IMR-90 (cell line): ENCODE measurements around the gene ZNF423. TPM values are rescaled to one million over a fixed set of nuclear protein-coding genes. Genes with fewer than 3 reads are reported as not detected.

Experiments used
- ATAC-seq: fragments of 200-7000 bp; cut with Tn5 transposase; 2 replicates; pipeline ENCODE4 v1.9.1; 2020; ENCODE audit warnings: low read depth, mild to moderate bottlenecking, moderate library complexity
- BruUV-seq: library from RNA; stranded (reverse); fragments of 400-500 nt; replicated peaks from 2 replicates; lab custom pipeline; 2021; lab: Mats Ljungman, UMichigan
- CTCF ChIA-PET: fragments of 300-600 bp; formaldehyde crosslinking; extraction: SDS; loops from one replicate; lab custom pipeline; 2021; ENCODE audit warnings: antibody characterized with exemption; lab: Yijun Ruan, JAX
- POLR2A ChIA-PET: fragments of 300-600 bp; sonication (Branson Sonifier 250); formaldehyde crosslinking; loops from one replicate; lab custom pipeline; 2022; ENCODE audit warnings: antibody characterized with exemption; ENCODE audit not compliant: unreplicated experiment; lab: Charles Lee
- DNase-seq: peaks from one replicate; pipeline ENCODE4 v3.0.0; 2013
- H2AFZ ChIP-seq: replicated peaks from 2 replicates; pipeline ENCODE3; 2013; ENCODE audit warnings: low read length, mild to moderate bottlenecking; ENCODE audit not compliant: poor library complexity
- H2AK5ac ChIP-seq: 2 replicates; pipeline ENCODE4 v1.6.1; 2013; ENCODE audit warnings: low read depth, low read length, inconsistent platforms
- H2AK9ac ChIP-seq: replicated peaks from 2 replicates; pipeline ENCODE3; 2013; ENCODE audit warnings: mild to moderate bottlenecking, low read depth, low read length, moderate library complexity; ENCODE audit not compliant: poor library complexity
- H2BK120ac ChIP-seq: 2 replicates; pipeline ENCODE4 v1.6.1; 2013; ENCODE audit warnings: low read depth, low read length, inconsistent platforms
- H2BK15ac ChIP-seq: 3 replicates; pipeline ENCODE4 v1.6.1; 2013; ENCODE audit warnings: low read depth, low read length, inconsistent platforms
- H2BK20ac ChIP-seq: 2 replicates; pipeline ENCODE4 v1.6.1; 2013; ENCODE audit warnings: low read depth, mild to moderate bottlenecking, inconsistent platforms, low read length, moderate library complexity
- H2BK5ac ChIP-seq: 2 replicates; pipeline ENCODE4 v1.6.1; 2013; ENCODE audit warnings: mild to moderate bottlenecking, low read depth, low read length, inconsistent platforms; ENCODE audit not compliant: poor library complexity, severe bottlenecking
- H3K14ac ChIP-seq: replicated peaks from 2 replicates; pipeline ENCODE4 v1.6.1; 2013; ENCODE audit warnings: low read depth, low read length, inconsistent platforms
- H3K18ac ChIP-seq: 2 replicates; pipeline ENCODE4 v1.6.1; 2013; ENCODE audit warnings: low read depth, low read length, control low read depth
- H3K23ac ChIP-seq: 2 replicates; pipeline ENCODE4 v1.6.1; 2013; ENCODE audit warnings: low read depth, low read length, inconsistent platforms
- H3K27ac ChIP-seq: 2 replicates; pipeline ENCODE4 v1.5.1; 2013; ENCODE audit warnings: mild to moderate bottlenecking, control low read depth, low read length; ENCODE audit not compliant: insufficient read depth
- H3K27me3 ChIP-seq: 2 replicates; pipeline ENCODE4 v1.6.1; 2013; ENCODE audit warnings: low read length; ENCODE audit not compliant: control insufficient read depth, insufficient read depth
- H3K36me3 ChIP-seq: 2 replicates; pipeline ENCODE4 v1.6.1; 2013; ENCODE audit warnings: low read length, mixed read lengths; ENCODE audit not compliant: control insufficient read depth, insufficient read depth
- H3K4ac ChIP-seq: 2 replicates; pipeline ENCODE4 v1.6.1; 2013; ENCODE audit warnings: low read depth, low read length, inconsistent platforms
- H3K4me1 ChIP-seq: 2 replicates; pipeline ENCODE4 v1.6.1; 2013; ENCODE audit warnings: low read length, mixed read lengths; ENCODE audit not compliant: control insufficient read depth, insufficient read depth
- H3K4me2 ChIP-seq: 2 replicates; pipeline ENCODE4 v1.6.1; 2013; ENCODE audit warnings: low read depth, mild to moderate bottlenecking, control low read depth, low read length, moderate library complexity
- H3K4me3 ChIP-seq: 2 replicates; pipeline ENCODE4 v1.5.1; 2013; ENCODE audit warnings: low read depth, mild to moderate bottlenecking, control low read depth, low read length, moderate library complexity; ENCODE audit not compliant: insufficient read depth
- H3K56ac ChIP-seq: 2 replicates; pipeline ENCODE4 v1.6.1; 2013; ENCODE audit warnings: low read length, inconsistent platforms; ENCODE audit not compliant: insufficient read depth; ENCODE audit errors: extremely low read depth
- H3K79me1 ChIP-seq, 2 experiments: 2 replicates each; pipeline ENCODE4 v1.6.1; 2013; ENCODE audit warnings: low read length in 2 of 2, inconsistent platforms in 1 of 2, low read depth in 1 of 2
- H3K9ac ChIP-seq: 2 replicates; pipeline ENCODE4 v1.6.1; 2013; ENCODE audit warnings: low read depth, low read length, control low read depth
- H3K9me1 ChIP-seq: 2 replicates; pipeline ENCODE4 v1.6.1; 2013; ENCODE audit warnings: low read length, inconsistent platforms; ENCODE audit not compliant: insufficient read depth
- H3K9me3 ChIP-seq: 2 replicates; pipeline ENCODE4 v1.6.1; 2013; ENCODE audit warnings: low read length; ENCODE audit not compliant: control insufficient read depth, insufficient read depth
- H4K20me1 ChIP-seq: 2 replicates; pipeline ENCODE4 v1.6.1; 2013; ENCODE audit warnings: low read length, inconsistent platforms; ENCODE audit not compliant: insufficient read depth
- H4K5ac ChIP-seq: 2 replicates; pipeline ENCODE4 v1.6.1; 2013; ENCODE audit warnings: mild to moderate bottlenecking, low read depth, low read length, control low read depth
- H4K8ac ChIP-seq, 2 experiments: 2 replicates each; pipeline ENCODE4 v1.6.1; 2013; ENCODE audit warnings: low read depth in 2 of 2, low read length in 2 of 2, control low read depth in 1 of 2, inconsistent platforms in 1 of 2
- H4K91ac ChIP-seq: 2 replicates; pipeline ENCODE4 v1.6.1; 2013; ENCODE audit warnings: low read depth, low read length, inconsistent platforms; ENCODE audit not compliant: insufficient read depth
- BHLHE40 ChIP-seq: fragments of 150-350 bp; IDR thresholded peaks from 2 replicates; pipeline ENCODE4 v1.6.1; 2016; ENCODE audit warnings: mild to moderate bottlenecking, low read depth, low read length
- CEBPB ChIP-seq: IDR thresholded peaks from 2 replicates; pipeline ENCODE4 v1.6.1; 2012; ENCODE audit warnings: low read depth, low read length, improper control_type of control experiment
- CHD1 ChIP-seq: IDR thresholded peaks from 2 replicates; pipeline ENCODE4 v1.6.1; 2012; ENCODE audit warnings: low read depth, low read length, improper control_type of control experiment
- FOS ChIP-seq: fragments of 150-350 bp; IDR thresholded peaks from 2 replicates; pipeline ENCODE4 v1.6.1; 2016; ENCODE audit warnings: low read depth, low read length
- MAFK ChIP-seq: IDR thresholded peaks from 2 replicates; pipeline ENCODE4 v1.6.1; 2012; ENCODE audit warnings: low read depth, low read length, improper control_type of control experiment
- MAZ ChIP-seq: IDR thresholded peaks from 2 replicates; pipeline ENCODE4 v1.6.1; 2012; ENCODE audit warnings: low read depth, mild to moderate bottlenecking, low read length, improper control_type of control experiment, moderate library complexity, borderline replicate concordance
- MXI1 ChIP-seq: IDR thresholded peaks from 2 replicates; pipeline ENCODE4 v1.6.1; 2012; ENCODE audit warnings: low read depth, mild to moderate bottlenecking, low read length, moderate library complexity, borderline replicate concordance
- NFE2L2 ChIP-seq: fragments of 150-350 bp; IDR thresholded peaks from 2 replicates; pipeline ENCODE4 v1.6.1; 2016; ENCODE audit warnings: low read depth, mild to moderate bottlenecking, low read length
- POLR2A ChIP-seq: IDR thresholded peaks from 2 replicates; pipeline ENCODE4 v1.6.1; 2012; ENCODE audit warnings: mild to moderate bottlenecking, low read depth, low read length
- RCOR1 ChIP-seq: IDR thresholded peaks from 2 replicates; pipeline ENCODE4 v1.6.1; 2012; ENCODE audit warnings: mild to moderate bottlenecking, low read length, improper control_type of control experiment; ENCODE audit not compliant: insufficient replicate concordance
- RFX5 ChIP-seq: IDR thresholded peaks from 2 replicates; pipeline ENCODE4 v1.8.0; 2012; ENCODE audit warnings: low read depth, mild to moderate bottlenecking, low read length, moderate library complexity
- SMC3 ChIP-seq: fragments of 150-350 bp; IDR thresholded peaks from 2 replicates; pipeline ENCODE4 v1.6.1; 2016; ENCODE audit warnings: low read depth, mild to moderate bottlenecking, antibody characterized with exemption, low read length, moderate library complexity
- WGBS, 2 experiments: methylation state at CpG; one replicate each; pipeline versions ENCODE4 v1.1.5 to v1.1.7; 2013; ENCODE audit warnings: missing lambda C conversion rate in 2 of 2; ENCODE audit not compliant: insufficient read length in 1 of 2; ENCODE audit errors: extremely low coverage in 2 of 2; 5-methylcytosine and 5-hydroxymethylcytosine counted together
- dilution Hi-C: fragments of 300-500 bp; cut with HindIII; formaldehyde crosslinking; loops from one replicate; pipeline ENCODE4 v1.14.3; 2018; ENCODE audit warnings: low sequenced_read_pairs; ENCODE audit not compliant: unreplicated experiment
- in situ Hi-C: fragments of 300-500 bp; cut with MboI; formaldehyde crosslinking; loops from 3 replicates; pipeline ENCODE4 v1.14.3; 2019; ENCODE audit warnings: low sequenced_read_pairs, inconsistent platforms, mixed read lengths
- intact Hi-C: fragments of 100-400 bp; cut with micrococcal nuclease; formaldehyde crosslinking; loops from 2 replicates; pipeline ENCODE4 v1.10.0; 2022
- polyA plus RNA-seq, 3 experiments: library from polyadenylated mRNA; depleted of rRNA; stranded (reverse); fragments of >200 nt; gene quantifications; 2 replicates each; pipeline ENCODE4 v1.2.3, GENCODE V29; 2012; ENCODE audit warnings: low replicate concordance in 1 of 3
- total RNA-seq: library from RNA; depleted of rRNA; stranded (reverse); fragments of >200 nt; gene quantifications from 2 replicates; pipeline ENCODE4 v1.2.3, GENCODE V29; 2012
- TF ChIP-seq, protein P1 (sequence below): fragments of 150-350 bp; IDR thresholded peaks from 2 replicates; pipeline ENCODE4 v1.6.1; 2017; ENCODE audit warnings: mild to moderate bottlenecking, antibody characterized with exemption, low read length, low read depth
- TF ChIP-seq, protein P2 (sequence below): fragments of 150-350 bp; IDR thresholded peaks from 2 replicates; pipeline ENCODE4 v1.6.1; 2016; ENCODE audit warnings: low read depth, mild to moderate bottlenecking, low read length, moderate library complexity, borderline replicate concordance
- TF ChIP-seq, protein P3 (sequence below): conservative IDR thresholded peaks from 2 replicates; pipeline ENCODE4 v1.5.1; 2012; ENCODE audit warnings: mild to moderate bottlenecking, low read depth, low read length, improper control_type of control experiment

The ZNF423 gene
- total and polyA plus RNA-seq, 2 of the 4 experiments (the other 2 are of a cell fraction) = under 0.01 to 0.10 TPM

DNA sequence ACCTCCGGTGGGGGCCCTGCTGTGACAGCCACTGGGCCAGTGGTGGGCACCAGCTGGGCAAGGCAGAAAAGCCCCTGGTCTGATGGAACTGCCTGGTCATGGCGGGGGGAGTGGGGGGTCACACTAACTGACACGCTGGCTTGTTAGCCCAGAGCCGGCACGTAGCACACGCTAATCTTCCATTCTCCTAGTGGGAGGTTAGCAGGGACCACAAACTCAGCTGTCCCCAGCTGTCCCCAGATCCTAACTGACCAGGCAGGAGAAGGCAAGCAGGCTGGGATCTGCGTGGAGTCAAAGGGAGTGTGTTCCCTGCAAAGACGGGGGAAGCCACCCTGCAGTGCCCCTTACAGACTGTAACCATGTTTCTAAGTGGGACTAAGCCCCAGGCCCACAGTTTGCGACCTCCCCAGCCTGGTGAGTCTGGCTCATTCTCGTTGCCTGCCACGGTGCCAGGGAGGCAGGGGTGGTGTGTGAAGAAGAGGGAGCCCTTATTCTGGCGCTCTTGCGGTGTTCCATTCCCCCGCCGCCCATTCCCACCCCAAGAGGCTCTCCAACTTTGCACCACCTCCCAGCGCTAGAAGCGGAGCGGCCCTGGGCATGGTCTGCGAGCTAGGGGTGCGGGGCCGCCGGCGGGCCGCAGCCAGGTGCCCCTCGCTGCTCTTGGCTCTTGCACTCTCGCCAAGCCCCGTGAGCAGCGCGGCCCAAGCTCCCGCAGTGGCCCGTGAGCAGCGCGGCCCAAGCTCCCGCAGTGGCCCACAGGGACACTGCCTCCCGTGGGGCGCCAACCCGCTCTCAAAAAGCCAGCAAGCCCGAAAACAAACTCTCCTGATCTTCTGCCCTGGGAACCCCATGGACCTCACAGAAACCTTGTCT is 12.1 kb upstream of the ZNF423 start:
- Histone ChIP-seq H3K4me3 (no peak overlapping the region), H3K9ac (no peak overlapping the region), H2BK20ac (no peak overlapping the region), H3K36me3 (no peaks in the 10 kb centered on the region), H3K27ac (no peak overlapping the region), H3K9me3 (no peaks in the 10 kb centered on the region), H3K18ac (no peak overlapping the region), H4K20me1 (no peaks in the 10 kb centered on the region), H3K56ac (no peak overlapping the region), H2BK15ac (no peak overlapping the region), H3K4me1 (no peaks in the 10 kb centered on the region), H4K5ac (no peak overlapping the region), H2AK5ac (no peak overlapping the region), H3K9me1 (no peaks in the 10 kb centered on the region), H4K91ac (no peak overlapping the region), H3K27me3 (peaks cover 12% of the 10 kb centered on the region; the same call in 1 of the 2 replicates), H3K4me2 (no peak overlapping the region), H2AFZ (no peak overlapping the region), H3K79me1 (no peaks in the 10 kb centered on the region), H3K14ac (no peak overlapping the region), H3K4ac (no peak overlapping the region), H2AK9ac (no peak overlapping the region), H2BK5ac (no peak overlapping the region), H2BK120ac (no peak overlapping the region), H3K23ac (no peak overlapping the region), H4K8ac (no peak overlapping the region)
- no peak for ATAC-seq
- in situ Hi-C loops (no loop called here), intact Hi-C loops (no loop called here), dilution Hi-C loops (no loop called here)
- 47% methylated on average over 3 of the region's 38 CpGs; no CpG with 5 or more reads in 1 of the 2 experiments for WGBS, 2 experiments
- DNase-seq = no peak
- BruUV-seq = no TSS peak
- ChIA-PET CTCF (interaction anchor here (1.0 kb wide), 1 partner anchor 10 kb away, joined by 3 read pairs; no protein-coding TSS in a partner anchor), POLR2A (no interaction called here)
- TF ChIP-seq POLR2A (no peak), CEBPB (no peak), MAFK (no peak), FOS (no peak), NFE2L2 (no peak), MAZ (no peak), RCOR1 (no peak), MXI1 (no peak), CHD1 (no peak), SMC3 (no peak), RFX5 (no peak), BHLHE40 (no peak)
- TF ChIP-seq, protein P1, sequence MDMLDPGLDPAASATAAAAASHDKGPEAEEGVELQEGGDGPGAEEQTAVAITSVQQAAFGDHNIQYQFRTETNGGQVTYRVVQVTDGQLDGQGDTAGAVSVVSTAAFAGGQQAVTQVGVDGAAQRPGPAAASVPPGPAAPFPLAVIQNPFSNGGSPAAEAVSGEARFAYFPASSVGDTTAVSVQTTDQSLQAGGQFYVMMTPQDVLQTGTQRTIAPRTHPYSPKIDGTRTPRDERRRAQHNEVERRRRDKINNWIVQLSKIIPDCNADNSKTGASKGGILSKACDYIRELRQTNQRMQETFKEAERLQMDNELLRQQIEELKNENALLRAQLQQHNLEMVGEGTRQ = no peak
- TF ChIP-seq, protein P2, sequence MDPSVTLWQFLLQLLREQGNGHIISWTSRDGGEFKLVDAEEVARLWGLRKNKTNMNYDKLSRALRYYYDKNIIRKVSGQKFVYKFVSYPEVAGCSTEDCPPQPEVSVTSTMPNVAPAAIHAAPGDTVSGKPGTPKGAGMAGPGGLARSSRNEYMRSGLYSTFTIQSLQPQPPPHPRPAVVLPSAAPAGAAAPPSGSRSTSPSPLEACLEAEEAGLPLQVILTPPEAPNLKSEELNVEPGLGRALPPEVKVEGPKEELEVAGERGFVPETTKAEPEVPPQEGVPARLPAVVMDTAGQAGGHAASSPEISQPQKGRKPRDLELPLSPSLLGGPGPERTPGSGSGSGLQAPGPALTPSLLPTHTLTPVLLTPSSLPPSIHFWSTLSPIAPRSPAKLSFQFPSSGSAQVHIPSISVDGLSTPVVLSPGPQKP = no peak
- TF ChIP-seq, protein P3, sequence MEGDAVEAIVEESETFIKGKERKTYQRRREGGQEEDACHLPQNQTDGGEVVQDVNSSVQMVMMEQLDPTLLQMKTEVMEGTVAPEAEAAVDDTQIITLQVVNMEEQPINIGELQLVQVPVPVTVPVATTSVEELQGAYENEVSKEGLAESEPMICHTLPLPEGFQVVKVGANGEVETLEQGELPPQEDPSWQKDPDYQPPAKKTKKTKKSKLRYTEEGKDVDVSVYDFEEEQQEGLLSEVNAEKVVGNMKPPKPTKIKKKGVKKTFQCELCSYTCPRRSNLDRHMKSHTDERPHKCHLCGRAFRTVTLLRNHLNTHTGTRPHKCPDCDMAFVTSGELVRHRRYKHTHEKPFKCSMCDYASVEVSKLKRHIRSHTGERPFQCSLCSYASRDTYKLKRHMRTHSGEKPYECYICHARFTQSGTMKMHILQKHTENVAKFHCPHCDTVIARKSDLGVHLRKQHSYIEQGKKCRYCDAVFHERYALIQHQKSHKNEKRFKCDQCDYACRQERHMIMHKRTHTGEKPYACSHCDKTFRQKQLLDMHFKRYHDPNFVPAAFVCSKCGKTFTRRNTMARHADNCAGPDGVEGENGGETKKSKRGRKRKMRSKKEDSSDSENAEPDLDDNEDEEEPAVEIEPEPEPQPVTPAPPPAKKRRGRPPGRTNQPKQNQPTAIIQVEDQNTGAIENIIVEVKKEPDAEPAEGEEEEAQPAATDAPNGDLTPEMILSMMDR = no peak
